ENCODE results near the gene FAM163A. TPM values are rescaled to one million over a fixed set of nuclear protein-coding genes. Genes with fewer than 3 reads are reported as not detected.

FAM163A gene
- total and polyA plus RNA-seq, 9 of the 15 experiments (the other 6 are each of a cell fraction or from before 2014, with no cell fraction given) = not detected

DNA sequence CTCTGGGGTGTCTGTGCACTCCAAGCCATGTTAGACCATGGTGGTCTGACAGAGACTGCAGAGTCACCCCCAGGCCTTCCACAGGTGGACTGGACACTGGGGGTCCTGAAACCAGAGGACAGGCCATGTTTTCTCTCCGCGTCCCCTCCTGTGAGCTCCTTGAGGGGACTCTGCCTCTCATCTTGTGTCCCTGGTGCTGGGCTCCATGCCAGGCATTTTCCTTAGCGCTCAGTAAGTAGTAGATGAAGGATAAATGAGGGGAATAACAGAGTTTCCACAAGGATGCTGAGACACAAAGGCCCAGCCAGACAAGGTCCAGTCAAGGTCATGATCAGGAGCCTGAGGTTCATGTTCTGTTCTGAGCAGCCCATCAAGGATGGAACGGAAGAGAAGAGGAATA, 57.4 kb downstream of the FAM163A start:
- POLR2A ChIA-PET = interaction anchor here (0.6 to 1.2 kb wide), 2 partner anchors 10 to 15 kb away, joined by 3 to 7 read pairs; no protein-coding TSS in a partner anchor
- Histone ChIP-seq H3K9me1 (ENCODE audit: control insufficient read depth, insufficient read depth, low read length) (no peaks in the 10 kb centered on the region), H3K4me2 (ENCODE audit: insufficient read depth, low read length) (no peak overlapping the region), H3K4me3 (no peak overlapping the region), H3K36me3 (ENCODE audit: control insufficient read depth, insufficient read depth, low read length) (no peaks in the 10 kb centered on the region), H3K79me2 (ENCODE audit: control insufficient read depth, insufficient read depth, low read length) (no peaks in the 10 kb centered on the region), H3K9me3 (replicated peaks; ENCODE audit: control insufficient read depth, insufficient read depth, low read depth, low read length) (no peaks in the 10 kb centered on the region), H3K9ac (ENCODE audit: insufficient read depth in 1 of 2, low read depth in 2 of 2, low read length in 2 of 2) (no peak overlapping the region), H2AFZ (ENCODE audit: low read depth, low read length) (no peak overlapping the region), H3K27ac (ENCODE audit: extremely low read depth, low read depth, low read length) (no peak overlapping the region), H3K27me3 (ENCODE audit: control insufficient read depth in 2 of 2, insufficient read depth in 2 of 2, low read length in 2 of 2) (peaks cover 34 to 63% of the 10 kb centered on the region in 2 experiments; a peak in 4 of 5 replicates), H4K20me1 (replicated peaks; ENCODE audit: control insufficient read depth, insufficient read depth, low read length) (no peaks in the 10 kb centered on the region; the same call in 1 of the 2 replicates), H3K4me1 (replicated peaks in 1 of 2; ENCODE audit: control insufficient read depth in 2 of 2, insufficient read depth in 2 of 2, low read length in 2 of 2) (no peaks in the 10 kb centered on the region)
- TF ChIP-seq, protein P1, sequence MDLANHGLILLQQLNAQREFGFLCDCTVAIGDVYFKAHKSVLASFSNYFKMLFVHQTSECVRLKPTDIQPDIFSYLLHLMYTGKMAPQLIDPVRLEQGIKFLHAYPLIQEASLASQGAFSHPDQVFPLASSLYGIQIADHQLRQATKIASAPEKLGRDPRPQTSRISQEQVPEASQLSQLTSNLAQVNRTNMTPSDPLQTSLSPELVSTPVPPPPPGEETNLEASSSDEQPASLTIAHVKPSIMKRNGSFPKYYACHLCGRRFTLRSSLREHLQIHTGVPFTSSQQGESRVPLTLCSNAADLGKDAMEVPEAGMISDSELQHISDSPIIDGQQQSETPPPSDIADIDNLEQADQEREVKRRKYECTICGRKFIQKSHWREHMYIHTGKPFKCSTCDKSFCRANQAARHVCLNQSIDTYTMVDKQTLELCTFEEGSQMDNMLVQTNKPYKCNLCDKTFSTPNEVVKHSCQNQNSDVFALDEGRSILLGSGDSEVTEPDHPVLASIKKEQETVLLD (IDR thresholded peaks at IDR 0.05) = no peak
- TF ChIP-seq LCOR (CRISPR knock-in tag; IDR thresholded peaks at IDR 0.05) (no peak), RCOR1 (IDR thresholded peaks at IDR 0.05; ENCODE audit: borderline replicate concordance in 1 of 2, low read depth in 2 of 2, low read length in 2 of 2) (no peak), EP300 (IDR thresholded peaks at IDR 0.05; ENCODE audit: low read length) (no peak), NR2C1 (IDR thresholded peaks at IDR 0.05) (no peak), NR2C1 (tag; IDR thresholded peaks at IDR 0.05) (no peak), PHTF2 (CRISPR knock-in tag; IDR thresholded peaks at IDR 0.05) (no peak), EZH2 (IDR thresholded peaks at IDR 0.05; ENCODE audit: borderline replicate concordance, low read depth, low read length) (no peak), SIN3A (IDR thresholded peaks at IDR 0.05; ENCODE audit: borderline replicate concordance in 2 of 2, control insufficient read depth in 1 of 2, low read depth in 2 of 2, low read length in 2 of 2) (no peak), ZNF347 (CRISPR knock-in tag; IDR thresholded peaks at IDR 0.05; ENCODE audit: low read depth) (no peak), ZNF232 (CRISPR knock-in tag; IDR thresholded peaks at IDR 0.05) (no peak), BRF1 (IDR thresholded peaks at IDR 0.05; ENCODE audit: borderline replicate concordance, extremely low read depth, insufficient read length) (no peak)
- WGBS (ENCODE audit: insufficient coverage, low coverage, missing lambda C conversion rate) = 0% methylated on average over 4 of the region's 4 CpGs
- no peak for DNase-seq (ENCODE audit: extremely low read depth in 1 of 4, low spot score in 3 of 4)
- CTCF ChIA-PET (ENCODE audit: low intra/inter-chr PET ratio) = no interaction called here
- BruUV-seq (replicated peaks) = no TSS peak
- FAIRE-seq = no peak
- no peak for ATAC-seq
- intact Hi-C loops (cut with micrococcal nuclease) (no loop called here), in situ Hi-C loops (cut with MboI) (loop anchor here (5.0 to 10.0 kb wide), 2 partner anchors 83 to 556 kb away; no protein-coding TSS in a partner anchor)
